ENCODE results near the gene CR1. TPM values are rescaled to one million over a fixed set of nuclear protein-coding genes. Genes with fewer than 3 reads are reported as not detected.

CR1 gene
- total and polyA plus RNA-seq, 9 of the 15 experiments (the other 6 are each of a cell fraction or from before 2014, with no cell fraction given): 0.07 to 0.47 (median 0.18) TPM

GRCh38 chr1:207499573-207499972, 3.6 kb downstream of the CR1 start (continued):
- TF ChIP-seq, protein P1, sequence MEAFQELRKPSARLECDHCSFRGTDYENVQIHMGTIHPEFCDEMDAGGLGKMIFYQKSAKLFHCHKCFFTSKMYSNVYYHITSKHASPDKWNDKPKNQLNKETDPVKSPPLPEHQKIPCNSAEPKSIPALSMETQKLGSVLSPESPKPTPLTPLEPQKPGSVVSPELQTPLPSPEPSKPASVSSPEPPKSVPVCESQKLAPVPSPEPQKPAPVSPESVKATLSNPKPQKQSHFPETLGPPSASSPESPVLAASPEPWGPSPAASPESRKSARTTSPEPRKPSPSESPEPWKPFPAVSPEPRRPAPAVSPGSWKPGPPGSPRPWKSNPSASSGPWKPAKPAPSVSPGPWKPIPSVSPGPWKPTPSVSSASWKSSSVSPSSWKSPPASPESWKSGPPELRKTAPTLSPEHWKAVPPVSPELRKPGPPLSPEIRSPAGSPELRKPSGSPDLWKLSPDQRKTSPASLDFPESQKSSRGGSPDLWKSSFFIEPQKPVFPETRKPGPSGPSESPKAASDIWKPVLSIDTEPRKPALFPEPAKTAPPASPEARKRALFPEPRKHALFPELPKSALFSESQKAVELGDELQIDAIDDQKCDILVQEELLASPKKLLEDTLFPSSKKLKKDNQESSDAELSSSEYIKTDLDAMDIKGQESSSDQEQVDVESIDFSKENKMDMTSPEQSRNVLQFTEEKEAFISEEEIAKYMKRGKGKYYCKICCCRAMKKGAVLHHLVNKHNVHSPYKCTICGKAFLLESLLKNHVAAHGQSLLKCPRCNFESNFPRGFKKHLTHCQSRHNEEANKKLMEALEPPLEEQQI (IDR thresholded peaks at IDR 0.05): peak; percentile 23; the same call in 1 of the 2 replicates
- no peak for TF ChIP-seq KDM2B (CRISPR knock-in tag; IDR thresholded peaks at IDR 0.05)
- 0 out of 2 replicates have a peak, but pooled peaks have one; percentile 2 for TF ChIP-seq NCOR1 (IDR thresholded peaks at IDR 0.05)
- TF ChIP-seq ATF7 (IDR thresholded peaks at IDR 0.05): 0 out of 2 replicates have a peak, but pooled peaks have one; percentile 21
- TF ChIP-seq, protein P2, sequence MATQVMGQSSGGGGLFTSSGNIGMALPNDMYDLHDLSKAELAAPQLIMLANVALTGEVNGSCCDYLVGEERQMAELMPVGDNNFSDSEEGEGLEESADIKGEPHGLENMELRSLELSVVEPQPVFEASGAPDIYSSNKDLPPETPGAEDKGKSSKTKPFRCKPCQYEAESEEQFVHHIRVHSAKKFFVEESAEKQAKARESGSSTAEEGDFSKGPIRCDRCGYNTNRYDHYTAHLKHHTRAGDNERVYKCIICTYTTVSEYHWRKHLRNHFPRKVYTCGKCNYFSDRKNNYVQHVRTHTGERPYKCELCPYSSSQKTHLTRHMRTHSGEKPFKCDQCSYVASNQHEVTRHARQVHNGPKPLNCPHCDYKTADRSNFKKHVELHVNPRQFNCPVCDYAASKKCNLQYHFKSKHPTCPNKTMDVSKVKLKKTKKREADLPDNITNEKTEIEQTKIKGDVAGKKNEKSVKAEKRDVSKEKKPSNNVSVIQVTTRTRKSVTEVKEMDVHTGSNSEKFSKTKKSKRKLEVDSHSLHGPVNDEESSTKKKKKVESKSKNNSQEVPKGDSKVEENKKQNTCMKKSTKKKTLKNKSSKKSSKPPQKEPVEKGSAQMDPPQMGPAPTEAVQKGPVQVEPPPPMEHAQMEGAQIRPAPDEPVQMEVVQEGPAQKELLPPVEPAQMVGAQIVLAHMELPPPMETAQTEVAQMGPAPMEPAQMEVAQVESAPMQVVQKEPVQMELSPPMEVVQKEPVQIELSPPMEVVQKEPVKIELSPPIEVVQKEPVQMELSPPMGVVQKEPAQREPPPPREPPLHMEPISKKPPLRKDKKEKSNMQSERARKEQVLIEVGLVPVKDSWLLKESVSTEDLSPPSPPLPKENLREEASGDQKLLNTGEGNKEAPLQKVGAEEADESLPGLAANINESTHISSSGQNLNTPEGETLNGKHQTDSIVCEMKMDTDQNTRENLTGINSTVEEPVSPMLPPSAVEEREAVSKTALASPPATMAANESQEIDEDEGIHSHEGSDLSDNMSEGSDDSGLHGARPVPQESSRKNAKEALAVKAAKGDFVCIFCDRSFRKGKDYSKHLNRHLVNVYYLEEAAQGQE (IDR thresholded peaks at IDR 0.05; ENCODE audit: borderline replicate concordance): peak; percentile 87
- TF ChIP-seq, protein P2 (CRISPR knock-in tag; IDR thresholded peaks at IDR 0.05; ENCODE audit: low read depth): no peak
- TF ChIP-seq, protein P3, sequence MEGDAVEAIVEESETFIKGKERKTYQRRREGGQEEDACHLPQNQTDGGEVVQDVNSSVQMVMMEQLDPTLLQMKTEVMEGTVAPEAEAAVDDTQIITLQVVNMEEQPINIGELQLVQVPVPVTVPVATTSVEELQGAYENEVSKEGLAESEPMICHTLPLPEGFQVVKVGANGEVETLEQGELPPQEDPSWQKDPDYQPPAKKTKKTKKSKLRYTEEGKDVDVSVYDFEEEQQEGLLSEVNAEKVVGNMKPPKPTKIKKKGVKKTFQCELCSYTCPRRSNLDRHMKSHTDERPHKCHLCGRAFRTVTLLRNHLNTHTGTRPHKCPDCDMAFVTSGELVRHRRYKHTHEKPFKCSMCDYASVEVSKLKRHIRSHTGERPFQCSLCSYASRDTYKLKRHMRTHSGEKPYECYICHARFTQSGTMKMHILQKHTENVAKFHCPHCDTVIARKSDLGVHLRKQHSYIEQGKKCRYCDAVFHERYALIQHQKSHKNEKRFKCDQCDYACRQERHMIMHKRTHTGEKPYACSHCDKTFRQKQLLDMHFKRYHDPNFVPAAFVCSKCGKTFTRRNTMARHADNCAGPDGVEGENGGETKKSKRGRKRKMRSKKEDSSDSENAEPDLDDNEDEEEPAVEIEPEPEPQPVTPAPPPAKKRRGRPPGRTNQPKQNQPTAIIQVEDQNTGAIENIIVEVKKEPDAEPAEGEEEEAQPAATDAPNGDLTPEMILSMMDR (IDR thresholded peaks at IDR 0.05 in 2 of 3, conservative IDR thresholded peaks at IDR 0.05 in 1 of 3; ENCODE audit: insufficient read depth in 2 of 3, low read depth in 1 of 3, low read length in 3 of 3): peak; percentile 86 to 97 (median 88)
- TF ChIP-seq ILF3 (IDR thresholded peaks at IDR 0.05; ENCODE audit: borderline replicate concordance): 0 out of 2 replicates have a peak, but pooled peaks have one; percentile 18
- TF ChIP-seq BRD9 (IDR thresholded peaks at IDR 0.05; ENCODE audit: low read depth, partially characterized antibody): peak; percentile 75
- TF ChIP-seq, protein P4, sequence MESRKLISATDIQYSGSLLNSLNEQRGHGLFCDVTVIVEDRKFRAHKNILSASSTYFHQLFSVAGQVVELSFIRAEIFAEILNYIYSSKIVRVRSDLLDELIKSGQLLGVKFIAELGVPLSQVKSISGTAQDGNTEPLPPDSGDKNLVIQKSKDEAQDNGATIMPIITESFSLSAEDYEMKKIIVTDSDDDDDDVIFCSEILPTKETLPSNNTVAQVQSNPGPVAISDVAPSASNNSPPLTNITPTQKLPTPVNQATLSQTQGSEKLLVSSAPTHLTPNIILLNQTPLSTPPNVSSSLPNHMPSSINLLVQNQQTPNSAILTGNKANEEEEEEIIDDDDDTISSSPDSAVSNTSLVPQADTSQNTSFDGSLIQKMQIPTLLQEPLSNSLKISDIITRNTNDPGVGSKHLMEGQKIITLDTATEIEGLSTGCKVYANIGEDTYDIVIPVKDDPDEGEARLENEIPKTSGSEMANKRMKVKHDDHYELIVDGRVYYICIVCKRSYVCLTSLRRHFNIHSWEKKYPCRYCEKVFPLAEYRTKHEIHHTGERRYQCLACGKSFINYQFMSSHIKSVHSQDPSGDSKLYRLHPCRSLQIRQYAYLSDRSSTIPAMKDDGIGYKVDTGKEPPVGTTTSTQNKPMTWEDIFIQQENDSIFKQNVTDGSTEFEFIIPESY (CRISPR knock-in tag; IDR thresholded peaks at IDR 0.05): 0 out of 2 replicates have a peak, but pooled peaks have one; percentile 52
- TF ChIP-seq HMBOX1 (IDR thresholded peaks at IDR 0.05): peak; percentile 86
- TF ChIP-seq LCOR (CRISPR knock-in tag; IDR thresholded peaks at IDR 0.05): peak; percentile 61; the same call in 1 of the 2 replicates
